GM21619 (cell line): ENCODE measurements around the gene SOCS3.
"Not testable (repeated sequence)": the region's sequence is repeated elsewhere in the genome, so short reads cannot be mapped to it uniquely, and the experiment has no call there.

Source experiments
- ATAC-seq: cut with Tn5 transposase; IDR thresholded peaks from one replicate; pipeline ENCODE4 v1.9.1; 2021; ENCODE audit not compliant: unreplicated experiment

The SOCS3 gene

DNA sequence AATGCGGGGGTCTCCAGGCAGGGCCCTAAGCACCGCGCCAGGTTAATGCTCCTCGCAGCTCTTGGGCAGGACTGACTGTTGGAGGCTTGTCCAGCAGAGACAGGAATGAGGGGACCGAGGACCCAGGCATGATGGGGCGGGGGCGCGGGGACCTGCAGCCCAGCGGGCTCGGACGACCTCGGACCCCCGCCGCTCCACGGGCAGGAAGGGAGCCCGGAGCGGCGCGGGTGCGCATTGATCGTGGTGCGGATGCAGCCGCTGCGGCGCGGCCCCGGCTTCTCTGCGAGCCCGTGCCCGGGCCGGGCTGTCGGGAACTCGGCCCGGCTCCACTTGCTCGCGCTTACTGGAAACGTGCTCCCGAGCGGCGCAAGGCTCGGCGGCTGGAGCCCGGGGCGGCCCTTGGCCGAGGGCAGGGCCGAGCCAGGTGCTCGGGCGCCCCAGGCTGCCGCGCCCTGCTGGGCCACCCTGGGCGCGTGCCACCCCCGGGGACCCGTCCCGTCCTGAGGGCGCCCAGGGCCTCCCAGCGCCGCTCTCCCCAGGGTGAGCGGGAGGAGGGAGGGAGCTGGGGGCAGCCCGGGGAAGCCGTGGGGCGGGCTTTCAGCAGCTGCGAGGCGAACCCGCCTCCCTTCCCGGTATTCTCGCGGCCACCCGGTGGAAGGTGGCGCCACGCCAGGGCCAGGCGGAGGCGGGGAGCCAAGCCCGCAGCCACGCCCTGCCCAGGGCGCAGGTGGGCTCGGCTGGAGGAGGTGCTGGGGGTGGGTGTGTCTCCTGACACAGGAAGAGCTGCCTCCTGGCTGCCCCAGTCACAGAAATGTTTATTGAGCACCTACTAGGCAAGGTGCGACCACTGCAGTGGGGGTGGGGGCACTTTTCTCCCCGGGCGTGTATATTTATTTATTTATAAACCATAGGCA lies 45.9 kb downstream of the SOCS3 start:
- ATAC-seq, result peak; percentile 32

DNA sequence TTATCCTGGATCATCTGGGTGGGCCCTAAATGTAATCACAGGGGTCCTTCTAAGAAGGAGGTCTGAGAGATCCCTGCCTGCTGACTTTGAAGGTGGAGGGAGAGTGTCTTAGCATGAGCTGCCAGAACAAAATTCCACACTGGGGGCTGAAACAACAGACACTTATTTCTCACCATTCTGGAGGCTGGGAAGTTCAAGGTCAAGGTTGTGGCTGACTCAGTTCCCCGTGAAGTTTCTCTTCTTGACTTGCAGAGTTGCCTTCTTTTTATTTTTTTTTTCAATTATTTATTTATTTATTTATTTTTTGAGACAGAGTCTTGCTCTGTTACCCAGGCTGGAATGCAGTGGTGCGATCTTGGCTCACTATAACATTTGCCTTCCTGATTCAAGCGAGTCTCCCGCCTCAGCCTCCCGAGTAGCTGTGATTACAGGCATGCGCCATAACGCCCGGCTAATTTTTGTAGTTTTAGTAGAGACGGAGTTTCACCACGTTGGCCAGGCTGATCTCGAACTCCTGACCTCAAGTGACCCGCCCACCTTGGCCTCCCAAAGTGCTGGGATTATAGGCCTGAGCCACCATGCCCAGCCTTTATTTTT lies 50.1 kb downstream of the SOCS3 start:
- not testable (repeated sequence) for ATAC-seq

- ATAC-seq, result no peak
Measured at GRCh38 chr17:78307887-78308638, 51.8 kb downstream of the SOCS3 start.

- no peak for ATAC-seq
Measured at GRCh38 chr17:78306913-78307312, 53.0 kb downstream of the SOCS3 start.
